GM12865 (cell line): ENCODE data around the gene TTC39C.
"Not testable (repeated sequence)": the region's sequence is repeated elsewhere in the genome, so short reads cannot be mapped to it uniquely, and the experiment has no call there.

Source experiments
- DNase-seq: peaks from one replicate; pipeline ENCODE4 v3.0.0; 2010; ENCODE audit warnings: low read depth
- H3K4me3 ChIP-seq: 2 replicates; pipeline ENCODE4 v1.5.1; 2011; ENCODE audit warnings: mild to moderate bottlenecking, low read depth, low read length, control low read depth
- TF ChIP-seq, protein P1 (sequence below): IDR thresholded peaks from 2 replicates; pipeline ENCODE4 v1.5.1; 2011; ENCODE audit warnings: low read length, control low read depth, low read depth, inconsistent platforms; ENCODE audit not compliant: insufficient read depth; ENCODE audit errors: missing control alignments

The TTC39C gene

DNA sequence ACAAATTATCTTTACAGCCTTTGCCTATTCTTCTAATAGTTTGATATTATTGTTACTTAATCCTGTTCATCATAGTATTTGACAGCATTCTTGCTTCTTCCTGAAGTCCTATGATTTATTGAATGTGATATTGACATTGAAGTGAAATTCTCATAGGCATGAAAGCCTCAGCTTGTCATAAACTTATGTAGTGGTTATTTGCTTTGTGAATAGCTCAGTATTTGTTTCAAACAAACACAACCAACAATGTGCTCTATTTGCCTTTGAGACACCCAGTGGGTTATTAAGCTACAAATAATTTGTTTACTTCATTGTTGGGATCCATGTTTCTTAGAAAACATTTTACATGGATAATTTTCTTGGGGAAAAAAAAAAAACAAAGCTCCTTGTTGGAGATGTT, 57.2 kb downstream of the TTC39C start:
- no peak overlapping the region for H3K4me3 ChIP-seq
- TF ChIP-seq, protein P1, sequence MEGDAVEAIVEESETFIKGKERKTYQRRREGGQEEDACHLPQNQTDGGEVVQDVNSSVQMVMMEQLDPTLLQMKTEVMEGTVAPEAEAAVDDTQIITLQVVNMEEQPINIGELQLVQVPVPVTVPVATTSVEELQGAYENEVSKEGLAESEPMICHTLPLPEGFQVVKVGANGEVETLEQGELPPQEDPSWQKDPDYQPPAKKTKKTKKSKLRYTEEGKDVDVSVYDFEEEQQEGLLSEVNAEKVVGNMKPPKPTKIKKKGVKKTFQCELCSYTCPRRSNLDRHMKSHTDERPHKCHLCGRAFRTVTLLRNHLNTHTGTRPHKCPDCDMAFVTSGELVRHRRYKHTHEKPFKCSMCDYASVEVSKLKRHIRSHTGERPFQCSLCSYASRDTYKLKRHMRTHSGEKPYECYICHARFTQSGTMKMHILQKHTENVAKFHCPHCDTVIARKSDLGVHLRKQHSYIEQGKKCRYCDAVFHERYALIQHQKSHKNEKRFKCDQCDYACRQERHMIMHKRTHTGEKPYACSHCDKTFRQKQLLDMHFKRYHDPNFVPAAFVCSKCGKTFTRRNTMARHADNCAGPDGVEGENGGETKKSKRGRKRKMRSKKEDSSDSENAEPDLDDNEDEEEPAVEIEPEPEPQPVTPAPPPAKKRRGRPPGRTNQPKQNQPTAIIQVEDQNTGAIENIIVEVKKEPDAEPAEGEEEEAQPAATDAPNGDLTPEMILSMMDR, result no peak
- DNase-seq, result no peak

DNA sequence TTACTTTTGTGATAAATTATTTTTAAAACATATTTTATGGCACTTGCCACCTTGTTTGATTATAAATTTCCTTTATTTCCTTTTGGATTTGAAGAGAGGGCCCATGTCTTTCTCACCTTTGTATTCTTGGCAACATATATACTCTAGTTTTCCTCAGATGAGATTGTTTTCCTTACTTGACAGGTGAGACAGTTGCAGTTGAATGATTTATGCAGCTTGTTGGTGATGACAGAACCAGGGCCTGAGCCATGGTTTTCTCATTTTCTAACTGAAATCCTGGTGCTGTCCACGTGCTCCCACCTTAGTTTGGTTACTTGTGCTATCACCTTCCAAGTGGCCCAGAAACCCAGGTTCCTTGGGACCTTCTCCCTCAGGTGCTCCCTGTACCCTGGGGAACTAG, 58.2 kb downstream of the TTC39C start:
- H3K4me3 ChIP-seq, result no peak overlapping the region
- TF ChIP-seq, protein P1, result no peak
- DNase-seq, result no peak

- H3K4me3 ChIP-seq, result no peak overlapping the region
- no peak for DNase-seq
- TF ChIP-seq, protein P1, result no peak
These were observed 59.2 kb downstream of the TTC39C start for GRCh38 chr18:24073791-24074190.

- H3K4me3 ChIP-seq, DNase-seq: not testable (repeated sequence)
These were observed 60.2 kb downstream of the TTC39C start for GRCh38 chr18:24074757-24075156.

- peak; percentile 61 for DNase-seq
- no peak overlapping the region for H3K4me3 ChIP-seq
- TF ChIP-seq, protein P1, result no peak
These were observed 61.4 kb downstream of the TTC39C start for GRCh38 chr18:24075767-24076597.

- no peak overlapping the region for H3K4me3 ChIP-seq
- DNase-seq, result no peak
- TF ChIP-seq, protein P1, result no peak
These were observed 62.4 kb downstream of the TTC39C start for GRCh38 chr18:24076950-24077349.

DNA sequence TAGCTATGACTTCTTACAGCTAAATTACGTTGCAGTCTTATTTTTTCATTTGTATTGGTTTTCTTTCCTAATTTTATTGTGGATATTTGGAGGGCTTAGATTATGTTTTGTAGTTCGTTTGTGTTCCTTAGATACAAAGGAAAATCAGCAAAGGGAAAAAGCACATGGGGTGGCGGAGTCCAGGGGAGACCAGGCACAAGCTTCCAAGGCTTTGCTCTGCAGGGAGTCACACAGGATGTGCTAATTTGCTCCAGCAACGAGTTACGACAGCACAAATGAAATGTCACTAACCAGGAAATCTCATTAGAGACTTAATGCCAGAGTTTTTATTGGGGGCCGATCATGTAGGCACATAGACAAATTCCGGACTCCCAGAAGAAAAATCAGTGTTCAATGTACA, 63.8 kb downstream of the TTC39C start:
- DNase-seq, result no peak
- TF ChIP-seq, protein P1, result no peak
- H3K4me3 ChIP-seq, result no peak overlapping the region
